Lung (tissue), 12 donors: ENCODE measurements around the gene FAM13A. TPM values are rescaled to one million over a fixed set of nuclear protein-coding genes. Genes with fewer than 3 reads are reported as not detected.

Source experiments
- ATAC-seq: fragments of 200-7000 bp; cut with Tn5 transposase; one replicate; pipeline ENCODE4 v1.9.1; 2020; ENCODE audit warnings: moderate number of reproducible peaks; ENCODE audit not compliant: insufficient read depth, low FRiP score
- DNase-seq, 3 donors: peaks; one replicate each; pipeline ENCODE4 v3.0.0-alpha.2; 2013 to 2017
- H3K27ac ChIP-seq, 2 donors: one replicate each; pipeline ENCODE4 v1.5.1; 2013; ENCODE audit warnings: mild to moderate bottlenecking in 2 of 2, moderate library complexity in 2 of 2, control low read depth in 1 of 2, inconsistent platforms in 1 of 2, low read depth in 1 of 2, low read length in 1 of 2
- H3K27me3 ChIP-seq, 3 donors: one replicate each; pipeline ENCODE4 v1.5.1; 2013; ENCODE audit warnings: low read length in 2 of 3; ENCODE audit not compliant: control insufficient read depth in 3 of 3, insufficient read depth in 3 of 3
- H3K36me3 ChIP-seq, 4 donors: one replicate each; pipeline ENCODE4 v1.5.1; 2013; ENCODE audit warnings: low read length in 4 of 4, mild to moderate bottlenecking in 1 of 4, moderate library complexity in 1 of 4; ENCODE audit not compliant: control insufficient read depth in 4 of 4, insufficient read depth in 4 of 4
- H3K4me1 ChIP-seq, 5 donors: one replicate each; pipeline ENCODE4 v1.5.1; 2013; ENCODE audit warnings: low read length in 5 of 5, mild to moderate bottlenecking in 2 of 5, moderate library complexity in 1 of 5; ENCODE audit not compliant: control insufficient read depth in 5 of 5, insufficient read depth in 5 of 5
- H3K4me3 ChIP-seq: one replicate; pipeline ENCODE4 v1.5.1; 2013; ENCODE audit warnings: mild to moderate bottlenecking, control low read depth, moderate library complexity
- H3K9ac ChIP-seq, 2 donors: one replicate each; pipeline ENCODE4 v1.5.1; 2013; ENCODE audit warnings: low read length in 2 of 2, control low read depth in 1 of 2; ENCODE audit not compliant: insufficient read depth in 1 of 2
- H3K9me3 ChIP-seq, 4 donors: one replicate each; pipeline ENCODE4 v1.5.1; 2013; ENCODE audit warnings: low read length in 3 of 4, mild to moderate bottlenecking in 1 of 4, moderate library complexity in 1 of 4; ENCODE audit not compliant: control insufficient read depth in 4 of 4, insufficient read depth in 3 of 4
- CTCF ChIP-seq: IDR thresholded peaks from 2 replicates; pipeline ENCODE4 v1.5.1; 2012; ENCODE audit warnings: mild to moderate bottlenecking; ENCODE audit errors: control extremely low read depth, extremely low read depth
- WGBS, 2 donors: extraction: QIAGEN DNeasy Blood & Tissue Kit; methylation state at CpG; one replicate each; pipeline ENCODE4 v1.1.7; 2013; 5-methylcytosine and 5-hydroxymethylcytosine counted together
- polyA plus RNA-seq, 2 donors: library from polyadenylated mRNA; stranded (reverse); fragments of 200-250 nt; gene quantifications; one replicate each; pipeline ENCODE4 v1.2.1, GENCODE V29; 2013
- total RNA-seq, 2 donors: library from RNA; depleted of rRNA in 1 of 2; stranded (reverse); fragments of >200 nt in 1 of 2; gene quantifications; one replicate each; pipeline ENCODE4 v1.2.1, GENCODE V29; 2014 to 2021
- donor health status: control.
- donor health status: control.
- donor health status: Bipolar disorder and iron deficiency.
- donor health status: healthy.
- donor health status: DM: yes; HTN: yes; CAD: no.

FAM13A gene
- total and polyA plus RNA-seq, 4 donors, result 9.2 to 122 (median 29.3) TPM

GRCh38 chr4:88730811-88731210 lies 326.2 kb downstream of the FAM13A start:
- no peak overlapping the region for H3K27ac ChIP-seq
- no peaks in the 10 kb centered on the region for H3K9me3 ChIP-seq
- no peak for TF ChIP-seq CTCF
- DNase-seq (no peak), ATAC-seq (no peak)
- H3K4me3 ChIP-seq, result no peak overlapping the region
- peaks cover 18 to 54% (median 36%) of the 10 kb centered on the region in 4 donors for H3K36me3 ChIP-seq
- no peak overlapping the region for H3K9ac ChIP-seq
- WGBS, 2 donors, result 57 to 60% methylated on average over 5 of the region's 5 CpGs
- no peaks in the 10 kb centered on the region for H3K27me3 ChIP-seq
- peaks cover 0 to 15% (median 3%) of the 10 kb centered on the region in 5 donors for H3K4me1 ChIP-seq

- Histone ChIP-seq H3K9ac (no peak overlapping the region), H3K4me1 (peaks cover 0 to 8% (median 3%) of the 10 kb centered on the region in 5 donors), H3K9me3 (no peaks in the 10 kb centered on the region), H3K4me3 (no peak overlapping the region), H3K27ac (no peak overlapping the region), H3K27me3 (no peaks in the 10 kb centered on the region), H3K36me3 (peaks cover 18 to 55% (median 38%) of the 10 kb centered on the region in 4 donors)
- ATAC-seq (no peak), DNase-seq (no peak)
- WGBS, 2 donors, result 53 to 72% methylated on average over 6 of the region's 6 CpGs
- no peak for TF ChIP-seq CTCF
These were observed 327.7 kb downstream of the FAM13A start for GRCh38 chr4:88729146-88729760.

GRCh38 chr4:88728146-88728545 lies 328.8 kb downstream of the FAM13A start:
- no peak for DNase-seq
- 88 to 97% methylated on average over 6 of the region's 6 CpGs for WGBS, 2 donors

More at GRCh38 chr4:88728146-88728545, 328.8 kb downstream of the FAM13A start:
- ATAC-seq, result no peak
- no peak overlapping the region for H3K9ac ChIP-seq
- TF ChIP-seq CTCF, result no peak
- H3K4me1 ChIP-seq, result peaks cover 0 to 14% (median 3%) of the 10 kb centered on the region in 5 donors
- H3K9me3 ChIP-seq, result no peaks in the 10 kb centered on the region
- no peak overlapping the region for H3K4me3 ChIP-seq
- H3K27ac ChIP-seq, result no peak overlapping the region
- H3K27me3 ChIP-seq, result no peaks in the 10 kb centered on the region
- H3K36me3 ChIP-seq, result peaks cover 18 to 49% (median 40%) of the 10 kb centered on the region in 4 donors
